ENCODE data around the gene ETFBKMT. TPM values are rescaled to one million over a fixed set of nuclear protein-coding genes. Genes with fewer than 3 reads are reported as not detected.

Gene ETFBKMT
- polyA plus RNA-seq, 1 donor from 2014 or later, result 1.7 TPM

DNA sequence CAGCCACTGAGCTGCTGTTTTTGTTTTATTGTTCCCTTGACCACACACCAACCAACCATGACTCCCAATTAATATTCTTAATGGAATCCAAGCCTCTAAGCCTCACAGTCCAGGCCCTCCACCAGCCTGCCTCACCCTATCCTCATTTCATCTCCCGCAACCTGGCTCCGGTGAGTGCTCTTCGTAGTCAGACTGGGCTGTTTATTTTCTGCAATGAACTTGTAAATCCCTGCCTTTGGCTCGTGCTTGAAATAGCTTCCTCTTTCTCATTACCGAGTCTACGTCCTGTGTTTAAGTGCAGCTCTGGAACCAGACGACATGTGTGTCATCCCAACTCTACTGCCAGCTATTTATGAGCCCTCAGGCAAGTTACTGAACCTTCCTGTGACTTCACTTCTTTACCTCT is 12.4 kb upstream of the ETFBKMT start:
- Histone ChIP-seq H3K9me3 (ENCODE audit: low read length) (no peaks in the 10 kb centered on the region), H3K36me3 (ENCODE audit: insufficient read depth, low read length) (no peaks in the 10 kb centered on the region), H3K9me2 (ENCODE audit: insufficient read depth, low read length) (no peaks in the 10 kb centered on the region), H3K27me3 (ENCODE audit: insufficient read depth, low read depth, low read length) (no peaks in the 10 kb centered on the region), H3K4me3 (ENCODE audit: low read length) (no peak overlapping the region), H4K20me1 (ENCODE audit: insufficient read depth) (no peaks in the 10 kb centered on the region), H2AFZ (ENCODE audit: low read depth, low read length) (no peak overlapping the region), H3F3A (ENCODE audit: insufficient read depth, low read length, poor library complexity, severe bottlenecking) (no peaks in the 10 kb centered on the region), H3K4me2 (ENCODE audit: low read length) (no peak overlapping the region), H3K79me2 (replicated peaks; ENCODE audit: insufficient read depth, low read length) (no peaks in the 10 kb centered on the region), H3K9ac (ENCODE audit: low read length) (no peak overlapping the region), H3K27ac (ENCODE audit: low read length) (no peak overlapping the region)
- TF ChIP-seq RAD21 (conservative IDR thresholded peaks at IDR 0.05) (no peak), MXI1 (conservative IDR thresholded peaks at IDR 0.05; ENCODE audit: poor library complexity, severe bottlenecking) (no peak), EP300 (conservative IDR thresholded peaks at IDR 0.05; ENCODE audit: poor library complexity, severe bottlenecking) (no peak), SMC3 (conservative IDR thresholded peaks at IDR 0.05; ENCODE audit: poor library complexity) (no peak)

DNA sequence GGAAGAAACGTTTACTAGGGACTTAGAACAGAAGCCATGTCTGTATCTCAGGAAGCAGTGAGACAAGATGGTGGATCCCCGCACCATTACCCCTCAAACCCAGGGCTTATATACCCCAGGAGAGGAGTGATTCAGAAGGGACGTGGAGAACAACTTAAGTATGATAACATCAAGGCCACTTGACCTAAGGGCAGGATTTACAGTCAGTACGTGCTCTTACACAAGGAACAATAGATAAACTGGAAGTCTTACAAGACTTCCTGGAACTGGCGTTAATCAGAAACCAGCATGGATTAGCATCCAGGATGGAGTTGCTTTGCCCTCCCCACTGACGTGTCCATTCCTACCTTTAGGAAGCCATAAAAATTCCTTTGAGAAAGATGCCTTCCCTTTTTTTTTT is 8.6 kb upstream of the ETFBKMT start:
- Histone ChIP-seq H2AFZ (ENCODE audit: low read depth, low read length) (no peak overlapping the region), H3K4me2 (ENCODE audit: low read length) (no peak overlapping the region)

More for the DNA sequence above, 8.6 kb upstream of the ETFBKMT start:
- H3K27ac ChIP-seq (ENCODE audit: low read length), result no peak overlapping the region
- H3K9ac ChIP-seq (ENCODE audit: low read length), result no peak overlapping the region
- H3K36me3 ChIP-seq (ENCODE audit: insufficient read depth, low read length), result no peaks in the 10 kb centered on the region
- H3K9me2 ChIP-seq (ENCODE audit: insufficient read depth, low read length), result no peaks in the 10 kb centered on the region
- H3K9me3 ChIP-seq (ENCODE audit: low read length), result no peaks in the 10 kb centered on the region
- no peaks in the 10 kb centered on the region for H3K27me3 ChIP-seq (ENCODE audit: insufficient read depth, low read depth, low read length)
- no peaks in the 10 kb centered on the region for H3K79me2 ChIP-seq (replicated peaks; ENCODE audit: insufficient read depth, low read length)
- no peaks in the 10 kb centered on the region for H4K20me1 ChIP-seq (ENCODE audit: insufficient read depth)
- TF ChIP-seq, protein P1, sequence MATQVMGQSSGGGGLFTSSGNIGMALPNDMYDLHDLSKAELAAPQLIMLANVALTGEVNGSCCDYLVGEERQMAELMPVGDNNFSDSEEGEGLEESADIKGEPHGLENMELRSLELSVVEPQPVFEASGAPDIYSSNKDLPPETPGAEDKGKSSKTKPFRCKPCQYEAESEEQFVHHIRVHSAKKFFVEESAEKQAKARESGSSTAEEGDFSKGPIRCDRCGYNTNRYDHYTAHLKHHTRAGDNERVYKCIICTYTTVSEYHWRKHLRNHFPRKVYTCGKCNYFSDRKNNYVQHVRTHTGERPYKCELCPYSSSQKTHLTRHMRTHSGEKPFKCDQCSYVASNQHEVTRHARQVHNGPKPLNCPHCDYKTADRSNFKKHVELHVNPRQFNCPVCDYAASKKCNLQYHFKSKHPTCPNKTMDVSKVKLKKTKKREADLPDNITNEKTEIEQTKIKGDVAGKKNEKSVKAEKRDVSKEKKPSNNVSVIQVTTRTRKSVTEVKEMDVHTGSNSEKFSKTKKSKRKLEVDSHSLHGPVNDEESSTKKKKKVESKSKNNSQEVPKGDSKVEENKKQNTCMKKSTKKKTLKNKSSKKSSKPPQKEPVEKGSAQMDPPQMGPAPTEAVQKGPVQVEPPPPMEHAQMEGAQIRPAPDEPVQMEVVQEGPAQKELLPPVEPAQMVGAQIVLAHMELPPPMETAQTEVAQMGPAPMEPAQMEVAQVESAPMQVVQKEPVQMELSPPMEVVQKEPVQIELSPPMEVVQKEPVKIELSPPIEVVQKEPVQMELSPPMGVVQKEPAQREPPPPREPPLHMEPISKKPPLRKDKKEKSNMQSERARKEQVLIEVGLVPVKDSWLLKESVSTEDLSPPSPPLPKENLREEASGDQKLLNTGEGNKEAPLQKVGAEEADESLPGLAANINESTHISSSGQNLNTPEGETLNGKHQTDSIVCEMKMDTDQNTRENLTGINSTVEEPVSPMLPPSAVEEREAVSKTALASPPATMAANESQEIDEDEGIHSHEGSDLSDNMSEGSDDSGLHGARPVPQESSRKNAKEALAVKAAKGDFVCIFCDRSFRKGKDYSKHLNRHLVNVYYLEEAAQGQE (IDR thresholded peaks at IDR 0.05; ENCODE audit: borderline replicate concordance), result no peak
- TF ChIP-seq EP300 (conservative IDR thresholded peaks at IDR 0.05; ENCODE audit: poor library complexity, severe bottlenecking) (no peak), MXI1 (conservative IDR thresholded peaks at IDR 0.05; ENCODE audit: poor library complexity, severe bottlenecking) (no peak), TAF1 (IDR thresholded peaks at IDR 0.05; ENCODE audit: low read depth) (no peak), EZH2 (IDR thresholded peaks at IDR 0.05; ENCODE audit: borderline replicate concordance, insufficient read depth, low read length, poor library complexity, severe bottlenecking) (no peak), POLR2AphosphoS5 (IDR thresholded peaks at IDR 0.05) (no peak), RAD21 (conservative IDR thresholded peaks at IDR 0.05) (no peak), SMC3 (conservative IDR thresholded peaks at IDR 0.05; ENCODE audit: poor library complexity) (no peak)
- TF ChIP-seq, protein P2, sequence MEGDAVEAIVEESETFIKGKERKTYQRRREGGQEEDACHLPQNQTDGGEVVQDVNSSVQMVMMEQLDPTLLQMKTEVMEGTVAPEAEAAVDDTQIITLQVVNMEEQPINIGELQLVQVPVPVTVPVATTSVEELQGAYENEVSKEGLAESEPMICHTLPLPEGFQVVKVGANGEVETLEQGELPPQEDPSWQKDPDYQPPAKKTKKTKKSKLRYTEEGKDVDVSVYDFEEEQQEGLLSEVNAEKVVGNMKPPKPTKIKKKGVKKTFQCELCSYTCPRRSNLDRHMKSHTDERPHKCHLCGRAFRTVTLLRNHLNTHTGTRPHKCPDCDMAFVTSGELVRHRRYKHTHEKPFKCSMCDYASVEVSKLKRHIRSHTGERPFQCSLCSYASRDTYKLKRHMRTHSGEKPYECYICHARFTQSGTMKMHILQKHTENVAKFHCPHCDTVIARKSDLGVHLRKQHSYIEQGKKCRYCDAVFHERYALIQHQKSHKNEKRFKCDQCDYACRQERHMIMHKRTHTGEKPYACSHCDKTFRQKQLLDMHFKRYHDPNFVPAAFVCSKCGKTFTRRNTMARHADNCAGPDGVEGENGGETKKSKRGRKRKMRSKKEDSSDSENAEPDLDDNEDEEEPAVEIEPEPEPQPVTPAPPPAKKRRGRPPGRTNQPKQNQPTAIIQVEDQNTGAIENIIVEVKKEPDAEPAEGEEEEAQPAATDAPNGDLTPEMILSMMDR (IDR thresholded peaks at IDR 0.05; ENCODE audit: poor library complexity, severe bottlenecking), result no peak
- no peaks in the 10 kb centered on the region for H3F3A ChIP-seq (ENCODE audit: insufficient read depth, low read length, poor library complexity, severe bottlenecking)
- no peak overlapping the region for H3K4me3 ChIP-seq (ENCODE audit: low read length)

Data from neural cell (in vitro differentiated cells).